Nephron (organoid): ENCODE results near the gene P2RY11.
A peak's percentile ranks its signal among the peaks of the same experiment; 100 is the strongest.

Source experiments
- H3K27ac Mint-ChIP-seq, 3 experiments: 2 replicates each; pipeline ENCODE4 v1.8.0; 2020; ENCODE audit warnings: mixed read lengths in 3 of 3, mild to moderate bottlenecking in 2 of 3, moderate library complexity in 1 of 3
- H3K27me3 Mint-ChIP-seq: 2 replicates; pipeline ENCODE4 v1.8.0; 2021; ENCODE audit warnings: low read depth, mild to moderate bottlenecking, moderate library complexity, mixed read lengths
- H3K36me3 Mint-ChIP-seq: 2 replicates; pipeline ENCODE4 v1.8.0; 2020; ENCODE audit warnings: low read depth, mixed read lengths
- H3K4me1 Mint-ChIP-seq: 2 replicates; pipeline ENCODE4 v1.8.0; 2020; ENCODE audit warnings: mixed read lengths
- H3K4me3 Mint-ChIP-seq, 3 experiments: 2 replicates each; pipeline ENCODE4 v1.8.0; 2020; ENCODE audit warnings: mild to moderate bottlenecking in 3 of 3, mixed read lengths in 3 of 3, moderate library complexity in 2 of 3
- H3K9me3 Mint-ChIP-seq: 2 replicates; pipeline ENCODE4 v1.8.0; 2020; ENCODE audit warnings: mixed read lengths
- CTCF ChIP-seq, 3 experiments: fragments of 200-600 bp; sonication (generic); IDR thresholded peaks; one replicate each; pipeline ENCODE4 v1.5.0; 2021; ENCODE audit warnings: antibody characterized with exemption in 3 of 3; ENCODE audit not compliant: unreplicated experiment in 3 of 3

The P2RY11 gene

DNA sequence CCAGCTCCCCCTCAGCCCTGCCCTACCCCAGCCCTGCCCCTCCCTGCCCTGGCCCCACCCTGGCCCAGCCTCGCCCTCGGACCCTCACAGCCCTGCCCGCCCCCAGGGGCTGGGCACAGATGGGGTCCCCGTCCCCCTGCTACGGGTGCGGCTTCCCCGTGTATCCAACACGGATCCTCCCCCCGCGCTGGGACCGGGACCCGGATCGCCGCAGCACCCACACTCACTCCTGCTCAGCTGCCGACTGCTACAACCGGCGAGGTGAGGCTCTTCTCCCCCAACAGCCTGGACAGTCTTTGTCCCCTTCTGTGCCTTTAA, 20.2 kb upstream of the P2RY11 start:
- H3K36me3 Mint-ChIP-seq: peaks cover 23% of the 10 kb centered on the region
- H3K4me1 Mint-ChIP-seq: no peaks in the 10 kb centered on the region
- H3K9me3 Mint-ChIP-seq: peaks cover 7% of the 10 kb centered on the region
- H3K27me3 Mint-ChIP-seq: peaks cover 11% of the 10 kb centered on the region
- TF ChIP-seq CTCF (IDR thresholded peaks at IDR 0.05; ENCODE audit: unreplicated experiment in 3 of 3): no peak
- H3K4me3 Mint-ChIP-seq: no peak overlapping the region
- no peak overlapping the region for H3K27ac Mint-ChIP-seq

DNA sequence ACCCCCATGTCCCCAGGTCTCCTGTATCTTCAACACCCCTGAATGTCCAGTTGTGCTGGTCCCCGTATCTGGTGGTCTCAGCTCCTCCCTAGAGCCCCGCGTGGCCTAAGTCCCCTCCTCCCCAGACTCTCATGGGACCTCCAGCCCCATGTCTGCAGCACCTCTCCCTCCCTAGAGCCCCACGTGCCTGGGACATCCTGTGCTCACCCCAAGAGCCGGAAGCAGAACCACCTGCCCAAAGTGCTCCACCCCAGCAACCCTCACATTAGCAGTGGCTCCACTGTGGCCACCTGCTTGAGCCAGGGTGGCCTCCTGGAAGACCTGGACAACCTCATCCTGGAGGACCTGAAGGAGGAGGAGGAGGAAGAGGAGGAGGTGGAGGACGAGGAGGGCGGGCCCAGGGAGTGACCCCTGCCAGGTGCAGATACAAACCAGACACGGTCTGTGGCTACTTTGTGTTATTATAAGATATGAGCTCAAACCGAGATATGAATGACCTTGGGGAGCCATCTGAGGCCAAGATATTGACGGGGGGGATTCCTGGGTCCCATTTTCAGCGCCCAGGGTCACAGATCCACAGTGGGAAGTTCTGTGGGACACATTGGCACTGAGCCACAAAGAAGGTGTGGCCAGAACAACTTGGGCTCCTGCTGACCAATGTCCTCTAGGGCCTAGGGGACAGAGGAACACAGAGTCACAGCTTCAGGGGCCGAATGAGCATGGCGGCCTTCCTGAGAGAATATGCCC, 19.4 kb upstream of the P2RY11 start:
- Mint-ChIP-seq H3K9me3 (peaks cover 7% of the 10 kb centered on the region), H3K36me3 (peaks cover 23% of the 10 kb centered on the region), H3K4me1 (no peaks in the 10 kb centered on the region), H3K4me3 (no peak overlapping the region), H3K27ac (no peak overlapping the region), H3K27me3 (peaks cover 11% of the 10 kb centered on the region)
- no peak for TF ChIP-seq CTCF (IDR thresholded peaks at IDR 0.05; ENCODE audit: unreplicated experiment in 3 of 3)

- Mint-ChIP-seq H3K27me3 (peaks cover 4% of the 10 kb centered on the region), H3K4me1 (no peaks in the 10 kb centered on the region), H3K36me3 (peaks cover 17% of the 10 kb centered on the region), H3K4me3 (no peak overlapping the region), H3K27ac (no peak overlapping the region), H3K9me3 (peaks cover 7% of the 10 kb centered on the region)
- TF ChIP-seq CTCF (IDR thresholded peaks at IDR 0.05; ENCODE audit: unreplicated experiment in 3 of 3): no peak
These were observed 18.7 kb upstream of the P2RY11 start for GRCh38 chr19:10092648-10093294.

- Mint-ChIP-seq H3K9me3 (peaks cover 7% of the 10 kb centered on the region), H3K27me3 (peaks cover 4% of the 10 kb centered on the region), H3K27ac (no peak overlapping the region), H3K4me3 (no peak overlapping the region), H3K36me3 (peaks cover 17% of the 10 kb centered on the region), H3K4me1 (no peaks in the 10 kb centered on the region)
- no peak for TF ChIP-seq CTCF (IDR thresholded peaks at IDR 0.05; ENCODE audit: unreplicated experiment in 3 of 3)
These were observed 18.0 kb upstream of the P2RY11 start for GRCh38 chr19:10093295-10094186.

DNA sequence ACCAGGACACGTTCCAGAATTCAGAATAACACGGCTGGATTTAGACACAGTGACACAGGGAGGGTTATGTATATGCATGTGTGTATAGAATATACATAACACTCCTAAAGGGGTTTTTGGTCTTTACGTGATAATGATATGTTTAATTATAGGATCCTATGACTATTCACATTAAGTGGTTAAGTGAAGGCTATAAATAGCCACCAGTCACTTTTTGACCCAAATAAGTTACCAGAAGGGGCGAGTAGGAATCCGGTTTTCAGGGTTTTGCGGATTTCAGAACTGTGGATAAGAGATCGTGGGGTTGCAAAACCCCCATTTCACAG, 15.9 kb upstream of the P2RY11 start:
- Mint-ChIP-seq H3K27ac (peak overlapping the region in 1 of 3 experiments; percentile 30), H3K27me3 (peaks cover 4% of the 10 kb centered on the region), H3K4me3 (peak overlapping the region; percentile 33 to 70 (median 55)), H3K9me3 (peaks cover 5% of the 10 kb centered on the region), H3K4me1 (peaks cover 10% of the 10 kb centered on the region), H3K36me3 (peaks cover 14% of the 10 kb centered on the region)
- TF ChIP-seq CTCF (IDR thresholded peaks at IDR 0.05; ENCODE audit: unreplicated experiment in 3 of 3): no peak
